HCT116 (cell line): Measurements from ENCODE around the gene GBGT1. TPM values are rescaled to one million over a fixed set of nuclear protein-coding genes. Genes with fewer than 3 reads are reported as not detected.

Source experiments
- ATAC-seq: fragments of 200-7000 bp; cut with Tn5 transposase; 2 replicates; pipeline ENCODE4 v1.9.1; 2020; ENCODE audit warnings: mild to moderate bottlenecking, moderate library complexity
- Bru-seq: library from RNA; stranded (reverse); fragments of 400-500 nt; gene quantifications from one replicate; lab custom pipeline; 2021; lab: Mats Ljungman, UMichigan
- BruChase-seq, 2 experiments: library from RNA; stranded (reverse); fragments of 400-500 nt; gene quantifications; one replicate each; lab custom pipeline; 2021; lab: Mats Ljungman, UMichigan
- BruUV-seq: library from RNA; stranded (reverse); fragments of 400-500 nt; replicated peaks from 2 replicates; lab custom pipeline; 2021; lab: Mats Ljungman, UMichigan
- CTCF ChIA-PET: fragments of 300-600 bp; sonication (Branson Sonifier 250); formaldehyde crosslinking; loops from one replicate; lab custom pipeline; 2021; ENCODE audit warnings: antibody characterized with exemption; lab: Charles Lee
- POLR2A ChIA-PET: fragments of 300-600, 350-600 bp; sonication (Branson Sonifier 250); formaldehyde crosslinking; loops from one replicate; lab custom pipeline; 2021; ENCODE audit warnings: antibody characterized with exemption; lab: Charles Lee
- RAD21 ChIA-PET, 2 experiments: fragments of 300-600 bp; sonication (Branson Sonifier 250); formaldehyde crosslinking; loops; one replicate each; lab custom pipeline; 2023; ENCODE audit warnings: low total read pairs in 2 of 2; ENCODE audit not compliant: uncharacterized antibody in 2 of 2, unreplicated experiment in 2 of 2, low non-redundant PET in 1 of 2; lab: Charles Lee
- DNase-seq: peaks from one replicate; pipeline ENCODE4 v3.0.0-alpha.2; 2010; ENCODE audit warnings: low read depth, low spot score
- H2AFZ ChIP-seq: fragments of 200-600 bp; shearing (Covaris generic), sonication (generic); 2 replicates; pipeline ENCODE4 v1.6.1; 2017; ENCODE audit warnings: low read depth, mixed run types, mixed read lengths, antibody characterized with exemption, low read length; ENCODE audit not compliant: poor library complexity, severe bottlenecking
- H3K27ac ChIP-seq: 2 replicates; pipeline ENCODE4 v1.5.1; 2012; ENCODE audit warnings: low read depth, low read length
- H3K27me3 ChIP-seq: fragments of 200-600 bp; sonication (generic); 2 replicates; pipeline ENCODE4 v1.6.1; 2016; ENCODE audit warnings: mixed run types, low read length, mixed read lengths; ENCODE audit not compliant: insufficient read depth
- H3K36me3 ChIP-seq, 2 experiments: fragments of 200-500 bp in 1 of 2; fragments of 200-600 bp in 1 of 2; sonication (Bioruptor generic) in 1 of 2; sonication (generic) in 1 of 2; 2 replicates each; pipeline versions ENCODE4 v1.5.1 to v1.6.1; 2014 to 2016; ENCODE audit warnings: low read length in 2 of 2, inconsistent platforms in 1 of 2, mixed read lengths in 1 of 2, mixed run types in 1 of 2; ENCODE audit not compliant: insufficient read depth in 2 of 2, control insufficient read depth in 1 of 2
- H3K4me1 ChIP-seq, 2 experiments: fragments of 200-600 bp in 1 of 2; sonication (generic) in 1 of 2; 2 replicates each; pipeline versions ENCODE4 v1.5.1 to v1.6.1; 2012 to 2017; ENCODE audit warnings: low read length in 2 of 2, inconsistent platforms in 1 of 2, mild to moderate bottlenecking in 1 of 2, mixed read lengths in 1 of 2, mixed run types in 1 of 2, moderate library complexity in 1 of 2; ENCODE audit not compliant: insufficient read depth in 2 of 2, control insufficient read depth in 1 of 2
- H3K4me2 ChIP-seq: fragments of 200-600 bp; sonication (generic); 2 replicates; pipeline ENCODE4 v1.6.1; 2017; ENCODE audit warnings: mixed run types, low read length, mixed read lengths
- H3K4me3 ChIP-seq, 2 experiments: fragments of 200-600 bp in 1 of 2; sonication (generic) in 1 of 2; replicated peaks in 1 of 2; 2 replicates each; pipeline ENCODE4 v1.5.1; 2011 to 2016; ENCODE audit warnings: low read length in 2 of 2, control low read depth in 1 of 2, low read depth in 1 of 2, mild to moderate bottlenecking in 1 of 2, mixed read lengths in 1 of 2, mixed run types in 1 of 2
- H3K79me2 ChIP-seq: fragments of 200-600 bp; sonication (generic); 2 replicates; pipeline ENCODE4 v1.6.1; 2017; ENCODE audit warnings: mild to moderate bottlenecking, mixed run types, low read length, moderate library complexity, mixed read lengths; ENCODE audit not compliant: insufficient read depth
- H3K9ac ChIP-seq: fragments of 200-600 bp; sonication (generic); 2 replicates; pipeline ENCODE4 v1.6.1; 2016; ENCODE audit warnings: low read length, mixed read lengths
- H3K9me2 ChIP-seq: fragments of 200-600 bp; sonication (generic), shearing (Covaris generic); 2 replicates; pipeline ENCODE4 v1.6.1; 2017; ENCODE audit warnings: mixed run types, mild to moderate bottlenecking, moderate library complexity; ENCODE audit not compliant: insufficient read depth
- H3K9me3 ChIP-seq, 2 experiments: fragments of 200-500 bp in 1 of 2; fragments of 200-600 bp in 1 of 2; sonication (Bioruptor generic) in 1 of 2; sonication (generic) in 1 of 2; 2 replicates each; pipeline ENCODE4 v1.6.1; 2014 to 2017; ENCODE audit warnings: low read length in 2 of 2, mixed read lengths in 2 of 2, inconsistent platforms in 1 of 2, low read depth in 1 of 2, mild to moderate bottlenecking in 1 of 2, mixed run types in 1 of 2, moderate library complexity in 1 of 2; ENCODE audit not compliant: control insufficient read depth in 1 of 2, insufficient read depth in 1 of 2
- H4K20me1 ChIP-seq: fragments of 200-600 bp; sonication (generic), shearing (Covaris generic); 2 replicates; pipeline ENCODE4 v1.6.1; 2017; ENCODE audit warnings: mixed run types, mild to moderate bottlenecking, moderate library complexity; ENCODE audit not compliant: insufficient read depth
- CBX3 ChIP-seq: IDR thresholded peaks from 2 replicates; pipeline ENCODE4 v1.6.1; 2012; ENCODE audit warnings: low read depth
- CEBPB ChIP-seq: IDR thresholded peaks from 2 replicates; pipeline ENCODE4 v1.6.1; 2012; ENCODE audit warnings: low read depth
- EGR1 ChIP-seq: IDR thresholded peaks from 2 replicates; pipeline ENCODE4 v1.6.1; 2012; ENCODE audit warnings: low read depth
- ELF1 ChIP-seq: IDR thresholded peaks from 2 replicates; pipeline ENCODE4 v1.6.1; 2012; ENCODE audit warnings: low read depth, borderline replicate concordance
- EZH2 ChIP-seq: fragments of 200-600 bp; sonication (generic); IDR thresholded peaks from 2 replicates; pipeline ENCODE4 v1.6.1; 2017; ENCODE audit warnings: antibody characterized with exemption, mixed run types
- EZH2phosphoT487 ChIP-seq: fragments of 200-600 bp; IDR thresholded peaks from 2 replicates; pipeline ENCODE4 v1.6.1; 2018; ENCODE audit warnings: antibody characterized with exemption, borderline replicate concordance
- JUND ChIP-seq: IDR thresholded peaks from 2 replicates; pipeline ENCODE4 v1.6.1; 2012
- RAD21 ChIP-seq: IDR thresholded peaks from 2 replicates; pipeline ENCODE4 v1.6.1; 2012; ENCODE audit warnings: low read depth, mild to moderate bottlenecking
- SIN3A ChIP-seq: IDR thresholded peaks from 2 replicates; pipeline ENCODE4 v1.6.1; 2012; ENCODE audit warnings: low read depth
- SP1 ChIP-seq: IDR thresholded peaks from 2 replicates; pipeline ENCODE4 v1.6.1; 2012; ENCODE audit warnings: low read depth
- SRF ChIP-seq: IDR thresholded peaks from 2 replicates; pipeline ENCODE4 v1.6.1; 2012; ENCODE audit warnings: low read depth
- YY1 ChIP-seq: IDR thresholded peaks from 2 replicates; pipeline ENCODE4 v1.6.1; 2011; ENCODE audit warnings: low read length, low read depth, moderate library complexity, mild to moderate bottlenecking; ENCODE audit not compliant: insufficient replicate concordance; ENCODE audit errors: extremely low read depth
- ZFX ChIP-seq: fragments of 450-650 bp; IDR thresholded peaks from 2 replicates; pipeline ENCODE4 v1.6.1; 2017
- ZNF274 ChIP-seq: fragments of 200-500 bp; sonication (Bioruptor generic); IDR thresholded peaks from 2 replicates; pipeline ENCODE4 v1.6.1; 2014; ENCODE audit warnings: mild to moderate bottlenecking, low read depth, low read length, inconsistent platforms
- intact Hi-C: fragments of 100-400 bp; cut with micrococcal nuclease; formaldehyde crosslinking; loops from 2 replicates; pipeline ENCODE4 v1.10.0; 2022
- long read RNA-seq: library from polyadenylated mRNA; unstranded; transcript quantifications from one replicate; pipeline ENCODE4 v2.0.0, GENCODE V29; 2021; ENCODE audit not compliant: unreplicated experiment
- polyA plus RNA-seq: library from polyadenylated mRNA; unstranded; fragments of >200 nt; gene quantifications from 2 replicates; pipeline ENCODE4 v1.2.1, GENCODE V29; 2012; ENCODE audit warnings: missing spikeins
- total RNA-seq: library from RNA; stranded (reverse); gene quantifications from one replicate; pipeline ENCODE4 v1.2.1, GENCODE V29; 2021; ENCODE audit not compliant: unreplicated experiment
- TF ChIP-seq, protein P1 (sequence below): IDR thresholded peaks from 2 replicates; pipeline ENCODE4 v1.6.1; 2011; ENCODE audit warnings: mild to moderate bottlenecking, low read length, moderate library complexity; ENCODE audit not compliant: insufficient replicate concordance; ENCODE audit errors: extremely low read depth
- TF ChIP-seq, protein P2 (sequence below): IDR thresholded peaks from 2 replicates; pipeline ENCODE4 v1.6.1; 2012; ENCODE audit warnings: low read depth

Gene GBGT1
- 0.34 TPM for total RNA-seq
- not detected in 2 replicates for polyA plus RNA-seq
- Bru-seq, nascent RNA: not detected
- BruChase-seq, experiment 1, labeled RNA remaining after a 6-hour chase: not detected
- not detected for BruChase-seq, experiment 2, labeled RNA remaining after a 2-hour chase
- long read RNA-seq: 0 reads

- H3K4me3 ChIP-seq: no peak within 1 kb of the TSS
- no TSS peak for BruUV-seq
These were observed at the start of gene GBGT1 for GRCh38 chr9:133163504-133164172. Gene GBGT1 (minus strand): TSS chr9:133163914. CDS start chr9:133162412, 1,502 bp downstream.

More at GRCh38 chr9:133163504-133164172, at the start of gene GBGT1:
- intact Hi-C loops: no loop called here
- CTCF ChIA-PET: no interaction called here
- no peak within 1 kb of the TSS for H3K27ac ChIP-seq
- ATAC-seq (no peak), DNase-seq (no peak)
- RAD21 ChIA-PET: no interaction called here
- no peaks in the 10 kb centered on the region for H3K9me2 ChIP-seq
- H2AFZ ChIP-seq: no peak within 1 kb of the TSS
- 0 out of 4 replicates have a peak, but pooled peaks cover 0 to 3% of the 10 kb centered on the region in 2 experiments for H3K4me1 ChIP-seq
- H4K20me1 ChIP-seq: no peaks in the 10 kb centered on the region
- no peak within 1 kb of the TSS for H3K4me2 ChIP-seq
- H3K36me3 ChIP-seq: no peaks in the 10 kb centered on the region
- no peaks in the 10 kb centered on the region for H3K9me3 ChIP-seq
- POLR2A ChIA-PET: no interaction called here
- no peak for TF ChIP-seq SRF
- no peak for TF ChIP-seq SIN3A
- TF ChIP-seq EGR1: no peak
- no peak for TF ChIP-seq ZNF274
- no peak for TF ChIP-seq RAD21
- TF ChIP-seq YY1: no peak
- no peak for TF ChIP-seq SP1
- TF ChIP-seq CEBPB: no peak
- no peak for TF ChIP-seq EZH2phosphoT487
- no peak for TF ChIP-seq EZH2
- TF ChIP-seq, protein P1, sequence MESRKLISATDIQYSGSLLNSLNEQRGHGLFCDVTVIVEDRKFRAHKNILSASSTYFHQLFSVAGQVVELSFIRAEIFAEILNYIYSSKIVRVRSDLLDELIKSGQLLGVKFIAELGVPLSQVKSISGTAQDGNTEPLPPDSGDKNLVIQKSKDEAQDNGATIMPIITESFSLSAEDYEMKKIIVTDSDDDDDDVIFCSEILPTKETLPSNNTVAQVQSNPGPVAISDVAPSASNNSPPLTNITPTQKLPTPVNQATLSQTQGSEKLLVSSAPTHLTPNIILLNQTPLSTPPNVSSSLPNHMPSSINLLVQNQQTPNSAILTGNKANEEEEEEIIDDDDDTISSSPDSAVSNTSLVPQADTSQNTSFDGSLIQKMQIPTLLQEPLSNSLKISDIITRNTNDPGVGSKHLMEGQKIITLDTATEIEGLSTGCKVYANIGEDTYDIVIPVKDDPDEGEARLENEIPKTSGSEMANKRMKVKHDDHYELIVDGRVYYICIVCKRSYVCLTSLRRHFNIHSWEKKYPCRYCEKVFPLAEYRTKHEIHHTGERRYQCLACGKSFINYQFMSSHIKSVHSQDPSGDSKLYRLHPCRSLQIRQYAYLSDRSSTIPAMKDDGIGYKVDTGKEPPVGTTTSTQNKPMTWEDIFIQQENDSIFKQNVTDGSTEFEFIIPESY: no peak
- no peak for TF ChIP-seq ZFX
- TF ChIP-seq, protein P2, sequence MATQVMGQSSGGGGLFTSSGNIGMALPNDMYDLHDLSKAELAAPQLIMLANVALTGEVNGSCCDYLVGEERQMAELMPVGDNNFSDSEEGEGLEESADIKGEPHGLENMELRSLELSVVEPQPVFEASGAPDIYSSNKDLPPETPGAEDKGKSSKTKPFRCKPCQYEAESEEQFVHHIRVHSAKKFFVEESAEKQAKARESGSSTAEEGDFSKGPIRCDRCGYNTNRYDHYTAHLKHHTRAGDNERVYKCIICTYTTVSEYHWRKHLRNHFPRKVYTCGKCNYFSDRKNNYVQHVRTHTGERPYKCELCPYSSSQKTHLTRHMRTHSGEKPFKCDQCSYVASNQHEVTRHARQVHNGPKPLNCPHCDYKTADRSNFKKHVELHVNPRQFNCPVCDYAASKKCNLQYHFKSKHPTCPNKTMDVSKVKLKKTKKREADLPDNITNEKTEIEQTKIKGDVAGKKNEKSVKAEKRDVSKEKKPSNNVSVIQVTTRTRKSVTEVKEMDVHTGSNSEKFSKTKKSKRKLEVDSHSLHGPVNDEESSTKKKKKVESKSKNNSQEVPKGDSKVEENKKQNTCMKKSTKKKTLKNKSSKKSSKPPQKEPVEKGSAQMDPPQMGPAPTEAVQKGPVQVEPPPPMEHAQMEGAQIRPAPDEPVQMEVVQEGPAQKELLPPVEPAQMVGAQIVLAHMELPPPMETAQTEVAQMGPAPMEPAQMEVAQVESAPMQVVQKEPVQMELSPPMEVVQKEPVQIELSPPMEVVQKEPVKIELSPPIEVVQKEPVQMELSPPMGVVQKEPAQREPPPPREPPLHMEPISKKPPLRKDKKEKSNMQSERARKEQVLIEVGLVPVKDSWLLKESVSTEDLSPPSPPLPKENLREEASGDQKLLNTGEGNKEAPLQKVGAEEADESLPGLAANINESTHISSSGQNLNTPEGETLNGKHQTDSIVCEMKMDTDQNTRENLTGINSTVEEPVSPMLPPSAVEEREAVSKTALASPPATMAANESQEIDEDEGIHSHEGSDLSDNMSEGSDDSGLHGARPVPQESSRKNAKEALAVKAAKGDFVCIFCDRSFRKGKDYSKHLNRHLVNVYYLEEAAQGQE: no peak
- no peak for TF ChIP-seq ELF1
- no peak for TF ChIP-seq CBX3
- TF ChIP-seq JUND: no peak
- no peaks in the 10 kb centered on the region for H3K79me2 ChIP-seq
- no peaks in the 10 kb centered on the region for H3K27me3 ChIP-seq
- H3K9ac ChIP-seq: no peak within 1 kb of the TSS
